ENCODE measurements around the gene CDIPT. TPM values are rescaled to one million over a fixed set of nuclear protein-coding genes. Genes with fewer than 3 reads are reported as not detected.

Gene CDIPT
- total and polyA plus RNA-seq, 2 of the 13 experiments (the other 11 are each of a cell fraction or from before 2014, with no cell fraction given) = 54.9 to 97.5 TPM

- TF ChIP-seq MAX (IDR thresholded peaks at IDR 0.05) = 0 out of 2 replicates have a peak, but pooled peaks have one; percentile 2
- TF ChIP-seq ZIK1 (CRISPR knock-in tag; IDR thresholded peaks at IDR 0.05; ENCODE audit: borderline replicate concordance, low read depth) = no peak
- TF ChIP-seq ARID2 (CRISPR knock-in tag; IDR thresholded peaks at IDR 0.05; ENCODE audit: borderline replicate concordance) = 0 out of 2 replicates have a peak, but pooled peaks have one; percentile 9
- peak; percentile 35; the same call in 1 of the 2 replicates for TF ChIP-seq ZBTB20 (CRISPR knock-in tag; IDR thresholded peaks at IDR 0.05; ENCODE audit: borderline replicate concordance, low read depth)
- TF ChIP-seq MXD1 (CRISPR knock-in tag; IDR thresholded peaks at IDR 0.05) = 0 out of 2 replicates have a peak, but pooled peaks have one; percentile 4
- TF ChIP-seq REST (IDR thresholded peaks at IDR 0.05; ENCODE audit: borderline replicate concordance in 1 of 2, low read depth in 1 of 2, low read length in 2 of 2) = peak; percentile 77 to 93
- TF ChIP-seq ZNF83 (CRISPR knock-in tag; IDR thresholded peaks at IDR 0.05; ENCODE audit: borderline replicate concordance) = 0 out of 2 replicates have a peak, but pooled peaks have one; percentile 29
- TF ChIP-seq SAP130 (CRISPR knock-in tag; IDR thresholded peaks at IDR 0.05; ENCODE audit: low read depth) = 0 out of 2 replicates have a peak, but pooled peaks have one; percentile 16
- TF ChIP-seq PATZ1 (CRISPR knock-in tag; IDR thresholded peaks at IDR 0.05) = 0 out of 2 replicates have a peak, but pooled peaks have one; percentile 37
- peak; percentile 30; the same call in 1 of the 2 replicates for TF ChIP-seq ZNF776 (CRISPR knock-in tag; IDR thresholded peaks at IDR 0.05)
These were observed 35.2 kb upstream of the CDIPT start (continued) for GRCh38 chr16:29898135-29898803.
